Karpas-422 (cell line): ENCODE results near the gene TROAP. TPM values are rescaled to one million over a fixed set of nuclear protein-coding genes. Genes with fewer than 3 reads are reported as not detected.
"Not testable (repeated sequence)": the region's sequence is repeated elsewhere in the genome, so short reads cannot be mapped to it uniquely, and the experiment has no call there.

Source experiments
- DNase-seq: peaks from one replicate; pipeline ENCODE4 v3.0.0-alpha.2; 2015
- H2AFZ ChIP-seq: fragments of 200-600 bp; sonication (generic); 2 replicates; pipeline ENCODE4 v1.6.1; 2014; ENCODE audit warnings: antibody characterized with exemption, low read length, mixed read lengths
- H3K27ac ChIP-seq: fragments of 200-600 bp; sonication (generic); 2 replicates; pipeline ENCODE4 v1.5.1; 2014; ENCODE audit warnings: mild to moderate bottlenecking, low read length, moderate library complexity
- H3K27me3 ChIP-seq: fragments of 200-600 bp; sonication (generic); 2 replicates; pipeline ENCODE4 v1.6.1; 2014; ENCODE audit warnings: low read length, mixed read lengths
- H3K36me3 ChIP-seq: fragments of 200-600 bp; sonication (generic); 2 replicates; pipeline ENCODE4 v1.6.1; 2014; ENCODE audit warnings: low read length, mixed read lengths; ENCODE audit not compliant: insufficient read depth
- H3K4me1 ChIP-seq: fragments of 200-600 bp; sonication (generic); 2 replicates; pipeline ENCODE4 v1.6.1; 2014; ENCODE audit warnings: mild to moderate bottlenecking, low read length, mixed read lengths
- H3K4me2 ChIP-seq: fragments of 200-600 bp; sonication (generic); 2 replicates; pipeline ENCODE4 v1.6.1; 2014; ENCODE audit warnings: low read length, low read depth, mild to moderate bottlenecking; ENCODE audit not compliant: poor library complexity, severe bottlenecking
- H3K4me3 ChIP-seq: fragments of 200-600 bp; sonication (generic); 2 replicates; pipeline ENCODE4 v1.5.1; 2014; ENCODE audit warnings: mild to moderate bottlenecking, antibody characterized with exemption, low read length, mixed read lengths
- H3K79me2 ChIP-seq: fragments of 200-600 bp; sonication (generic); 2 replicates; pipeline ENCODE4 v1.6.1; 2014; ENCODE audit warnings: mild to moderate bottlenecking, low read length, mixed read lengths
- H3K9ac ChIP-seq: fragments of 200-600 bp; sonication (generic); 2 replicates; pipeline ENCODE4 v1.6.0; 2014; ENCODE audit warnings: low read length
- H3K9me2 ChIP-seq: fragments of 200-600 bp; sonication (generic), shearing (Covaris generic); replicated peaks from 2 replicates; pipeline ENCODE4 v1.6.0; 2014; ENCODE audit warnings: mild to moderate bottlenecking, low read length, moderate library complexity; ENCODE audit not compliant: insufficient read depth
- H3K9me3 ChIP-seq: fragments of 300-700, 200-600 bp; sonication (generic); 2 replicates; pipeline ENCODE4 v1.6.1; 2014; ENCODE audit warnings: low read length, mixed read lengths
- H4K20me1 ChIP-seq: fragments of 200-600 bp; sonication (generic); 2 replicates; pipeline ENCODE4 v1.6.1; 2014; ENCODE audit warnings: mild to moderate bottlenecking, antibody characterized with exemption, low read length, low read depth; ENCODE audit not compliant: insufficient read depth
- total RNA-seq: library from RNA; depleted of rRNA; stranded (reverse); fragments of >200 nt; shearing (Covaris generic); gene quantifications from 2 replicates; pipeline ENCODE4 v1.2.3, GENCODE V29; 2014; ENCODE audit warnings: low replicate concordance

The TROAP gene
- total RNA-seq, 1 experiment from 2014 or later, result 20.2 TPM

- H2AFZ ChIP-seq, result no peak overlapping the region
- no peaks in the 10 kb centered on the region for H3K4me1 ChIP-seq
- no peak overlapping the region for H3K4me3 ChIP-seq
- H3K27ac ChIP-seq, result no peak overlapping the region
- H3K9me2 ChIP-seq, result no peaks in the 10 kb centered on the region
- H4K20me1 ChIP-seq, result no peaks in the 10 kb centered on the region
- H3K79me2 ChIP-seq, result no peaks in the 10 kb centered on the region
- H3K9me3 ChIP-seq, result no peaks in the 10 kb centered on the region
- H3K27me3 ChIP-seq, result no peaks in the 10 kb centered on the region
- H3K36me3 ChIP-seq, result peaks cover 10% of the 10 kb centered on the region; the same call in 1 of the 2 replicates
- DNase-seq, result no peak
- no peak overlapping the region for H3K4me2 ChIP-seq
- no peak overlapping the region for H3K9ac ChIP-seq
Observed at GRCh38 chr12:49330032-49330619, 7.1 kb downstream of the TROAP start.

- Histone ChIP-seq H3K4me3 (no peak overlapping the region), H3K9me3 (no peaks in the 10 kb centered on the region), H3K9me2 (no peaks in the 10 kb centered on the region), H3K79me2 (no peaks in the 10 kb centered on the region), H3K9ac (no peak overlapping the region), H3K4me2 (no peak overlapping the region), H4K20me1 (no peaks in the 10 kb centered on the region), H3K4me1 (no peaks in the 10 kb centered on the region), H3K27ac (no peak overlapping the region), H2AFZ (no peak overlapping the region), H3K27me3 (no peaks in the 10 kb centered on the region), H3K36me3 (peaks cover 4% of the 10 kb centered on the region; the same call in 1 of the 2 replicates)
- DNase-seq, result no peak
Observed at GRCh38 chr12:49330631-49331379, 7.8 kb downstream of the TROAP start.

- H2AFZ ChIP-seq, result no peak overlapping the region
- peak; percentile 61 for DNase-seq
Observed at GRCh38 chr12:49331380-49332222, 8.5 kb downstream of the TROAP start.

GRCh38 chr12:49332441-49332861 is 9.4 kb downstream of the TROAP start:
- Histone ChIP-seq H3K79me2 (no peaks in the 10 kb centered on the region), H3K9me3 (no peaks in the 10 kb centered on the region), H3K27ac (no peak overlapping the region), H3K9ac (no peak overlapping the region), H3K4me3 (no peak overlapping the region), H3K9me2 (no peaks in the 10 kb centered on the region), H2AFZ (no peak overlapping the region), H3K4me2 (no peak overlapping the region), H3K36me3 (peaks cover under 1% of the 10 kb centered on the region; the same call in 1 of the 2 replicates), H3K27me3 (no peaks in the 10 kb centered on the region), H3K4me1 (peaks cover 3% of the 10 kb centered on the region), H4K20me1 (no peaks in the 10 kb centered on the region)
- no peak for DNase-seq

More at GRCh38 chr12:49331380-49332222, 8.5 kb downstream of the TROAP start:
- H3K36me3 ChIP-seq, result peaks cover 4% of the 10 kb centered on the region; the same call in 1 of the 2 replicates
- H3K27ac ChIP-seq, result no peak overlapping the region
- H3K9ac ChIP-seq, result no peak overlapping the region
- H3K79me2 ChIP-seq, result no peaks in the 10 kb centered on the region
- H3K27me3 ChIP-seq, result no peaks in the 10 kb centered on the region
- no peaks in the 10 kb centered on the region for H3K9me2 ChIP-seq
- no peaks in the 10 kb centered on the region for H4K20me1 ChIP-seq
- no peak overlapping the region for H3K4me3 ChIP-seq
- no peaks in the 10 kb centered on the region for H3K4me1 ChIP-seq
- no peak overlapping the region for H3K4me2 ChIP-seq
- H3K9me3 ChIP-seq, result no peaks in the 10 kb centered on the region

- Histone ChIP-seq H3K4me3 (no peak overlapping the region), H3K27me3 (no peaks in the 10 kb centered on the region)
Observed at GRCh38 chr12:49332891-49333371, 9.9 kb downstream of the TROAP start.

GRCh38 chr12:49333778-49334177 is 10.7 kb downstream of the TROAP start:
- H2AFZ ChIP-seq, H3K4me2 ChIP-seq, H3K9me2 ChIP-seq, H3K9ac ChIP-seq, H3K27me3 ChIP-seq, H3K4me3 ChIP-seq, H3K36me3 ChIP-seq, DNase-seq, H4K20me1 ChIP-seq, H3K9me3 ChIP-seq, H3K79me2 ChIP-seq, H3K4me1 ChIP-seq, H3K27ac ChIP-seq: not testable (repeated sequence)

More at GRCh38 chr12:49332891-49333371, 9.9 kb downstream of the TROAP start:
- Histone ChIP-seq H3K4me1 (peaks cover 5% of the 10 kb centered on the region), H3K4me2 (no peak overlapping the region), H3K36me3 (no peaks in the 10 kb centered on the region), H3K9me2 (no peaks in the 10 kb centered on the region), H2AFZ (no peak overlapping the region), H3K27ac (no peak overlapping the region), H3K79me2 (no peaks in the 10 kb centered on the region), H4K20me1 (no peaks in the 10 kb centered on the region), H3K9ac (no peak overlapping the region), H3K9me3 (no peaks in the 10 kb centered on the region)
- no peak for DNase-seq

- DNase-seq, result no peak
- no peak overlapping the region for H3K9ac ChIP-seq
- no peaks in the 10 kb centered on the region for H3K9me2 ChIP-seq
- no peaks in the 10 kb centered on the region for H3K36me3 ChIP-seq
- H3K4me2 ChIP-seq, result no peak overlapping the region
- no peaks in the 10 kb centered on the region for H3K27me3 ChIP-seq
- no peaks in the 10 kb centered on the region for H3K79me2 ChIP-seq
- H4K20me1 ChIP-seq, result no peaks in the 10 kb centered on the region
- no peak overlapping the region for H3K27ac ChIP-seq
- H3K4me3 ChIP-seq, result no peak overlapping the region
- no peaks in the 10 kb centered on the region for H3K9me3 ChIP-seq
- H2AFZ ChIP-seq, result no peak overlapping the region
- H3K4me1 ChIP-seq, result peaks cover 5% of the 10 kb centered on the region
Observed at GRCh38 chr12:49334226-49334625, 11.2 kb downstream of the TROAP start.

GRCh38 chr12:49334681-49335080 is 11.6 kb downstream of the TROAP start:
- Histone ChIP-seq H3K9ac (no peak overlapping the region), H3K36me3 (no peaks in the 10 kb centered on the region), H3K4me3 (no peak overlapping the region), H3K79me2 (no peaks in the 10 kb centered on the region), H3K9me2 (no peaks in the 10 kb centered on the region), H3K27ac (no peak overlapping the region), H4K20me1 (no peaks in the 10 kb centered on the region), H2AFZ (no peak overlapping the region), H3K4me2 (no peak overlapping the region), H3K27me3 (no peaks in the 10 kb centered on the region), H3K4me1 (peaks cover 5% of the 10 kb centered on the region), H3K9me3 (no peaks in the 10 kb centered on the region)
- DNase-seq, result peak; percentile 33
